PC-3 (cell line): Measurements from ENCODE around the gene LRR1. TPM values are rescaled to one million over a fixed set of nuclear protein-coding genes. Genes with fewer than 3 reads are reported as not detected.

Source experiments
- ATAC-seq: fragments of 200-7000 bp; cut with Tn5 transposase; 2 replicates; pipeline ENCODE4 v1.9.1; 2020; ENCODE audit warnings: mild to moderate bottlenecking, moderate library complexity
- BruUV-seq: library from RNA; stranded (reverse); fragments of 400-500 nt; replicated peaks from 2 replicates; lab custom pipeline; 2021; lab: Mats Ljungman, UMichigan
- CTCF ChIA-PET: fragments of 300-600 bp; sonication (Branson Sonifier 250); formaldehyde crosslinking; loops from one replicate; lab custom pipeline; 2022; ENCODE audit warnings: antibody characterized with exemption; lab: Charles Lee
- POLR2A ChIA-PET: fragments of 300-600 bp; sonication (Branson Sonifier 250); formaldehyde crosslinking; loops from one replicate; lab custom pipeline; 2022; ENCODE audit warnings: antibody characterized with exemption; ENCODE audit not compliant: unreplicated experiment; lab: Charles Lee
- DNase-seq: peaks from one replicate; pipeline ENCODE4 v3.0.0-alpha.2; 2015
- H2AFZ ChIP-seq: fragments of 300-600 bp; sonication (generic); 2 replicates; pipeline ENCODE4 v1.6.0; 2016; ENCODE audit warnings: antibody characterized with exemption, low read length
- H3F3A ChIP-seq: fragments of 300-600 bp; sonication (generic); one replicate; pipeline ENCODE4 v1.6.0; 2017; ENCODE audit warnings: antibody characterized with exemption, low read length, control low read depth, mild to moderate bottlenecking; ENCODE audit not compliant: unreplicated experiment
- H3K27ac ChIP-seq: fragments of 300-600 bp; sonication (generic); 2 replicates; pipeline ENCODE4 v1.5.1; 2016; ENCODE audit warnings: mild to moderate bottlenecking, low read length
- H3K27me3 ChIP-seq: fragments of 300-600 bp; sonication (generic); 2 replicates; pipeline ENCODE4 v1.6.1; 2016; ENCODE audit warnings: low read length, mixed read lengths
- H3K36me3 ChIP-seq: fragments of 300-600 bp; sonication (generic); 2 replicates; pipeline ENCODE4 v1.6.1; 2016; ENCODE audit warnings: low read depth, mixed run types, low read length, mixed read lengths
- H3K4me1 ChIP-seq: fragments of 300-600 bp; sonication (generic); 2 replicates; pipeline ENCODE4 v1.5.1; 2016; ENCODE audit warnings: low read length; ENCODE audit not compliant: insufficient read depth
- H3K4me2 ChIP-seq: fragments of 300-600 bp; sonication (generic); 2 replicates; pipeline ENCODE4 v1.6.0; 2016; ENCODE audit warnings: low read length
- H3K4me3 ChIP-seq: fragments of 300-600 bp; sonication (generic); 2 replicates; pipeline ENCODE4 v1.5.1; 2016; ENCODE audit warnings: mild to moderate bottlenecking, low read length, mixed read lengths
- H3K79me2 ChIP-seq: fragments of 300-600 bp; sonication (generic); 2 replicates; pipeline ENCODE4 v1.6.1; 2017; ENCODE audit warnings: low read length, mixed read lengths
- H3K9ac ChIP-seq: fragments of 300-600 bp; sonication (generic); 2 replicates; pipeline ENCODE4 v1.6.0; 2016; ENCODE audit warnings: mild to moderate bottlenecking, low read length
- H3K9me2 ChIP-seq: fragments of 300-600 bp; sonication (generic); replicated peaks from 2 replicates; pipeline ENCODE4 v1.6.1; 2016; ENCODE audit warnings: mixed run types, low read length, mixed read lengths
- H3K9me3 ChIP-seq: fragments of 300-600 bp; sonication (generic); 2 replicates; pipeline ENCODE4 v1.6.1; 2016; ENCODE audit warnings: low read length, mixed read lengths
- H4K20me1 ChIP-seq: fragments of 300-600 bp; sonication (generic); 2 replicates; pipeline ENCODE4 v1.6.1; 2016; ENCODE audit warnings: low read length, mixed read lengths
- EZH2 ChIP-seq: fragments of 300-600 bp; sonication (generic); IDR thresholded peaks from one replicate; pipeline ENCODE4 v1.6.1; 2017; ENCODE audit warnings: antibody characterized with exemption, mild to moderate bottlenecking, low read length; ENCODE audit not compliant: unreplicated experiment
- EZH2phosphoT487 ChIP-seq: fragments of 300-600 bp; sonication (generic); IDR thresholded peaks from 2 replicates; pipeline ENCODE4 v1.6.1; 2018; ENCODE audit warnings: mild to moderate bottlenecking, antibody characterized with exemption, low read length, borderline replicate concordance
- intact Hi-C: fragments of 100-400 bp; cut with micrococcal nuclease; formaldehyde crosslinking; loops from 2 replicates; pipeline ENCODE4 v1.9.0; 2023
- total RNA-seq: library from RNA; depleted of rRNA; stranded (reverse); fragments of >200 nt; gene quantifications from 2 replicates; pipeline ENCODE4 v1.2.3, GENCODE V29; 2014
- TF ChIP-seq, protein P1 (sequence below): fragments of 300-600 bp; sonication (generic); conservative IDR thresholded peaks from 2 replicates; pipeline ENCODE4 v1.5.1; 2017; ENCODE audit warnings: antibody characterized with exemption, low read depth, mild to moderate bottlenecking, low read length

The LRR1 gene
- total RNA-seq, 1 experiment from 2014 or later: 46.9 TPM

- Histone ChIP-seq H4K20me1 (peaks cover 23% of the 10 kb centered on the region), H2AFZ (no peak overlapping the region), H3K36me3 (peaks cover 8% of the 10 kb centered on the region; the same call in 1 of the 2 replicates), H3K4me1 (peaks cover 27% of the 10 kb centered on the region), H3K9me2 (no peaks in the 10 kb centered on the region), H3K79me2 (peaks cover 88% of the 10 kb centered on the region), H3K9me3 (no peaks in the 10 kb centered on the region), H3K27me3 (no peaks in the 10 kb centered on the region), H3K9ac (peak overlapping the region; percentile 92; the same call in 1 of the 2 replicates), H3K4me3 (peak overlapping the region; percentile 92), H3K4me2 (peak overlapping the region; percentile 96), H3F3A (peaks cover 5% of the 10 kb centered on the region), H3K27ac (peak overlapping the region; percentile 41)
- ATAC-seq (peak; percentile 9), DNase-seq (peak; percentile 80)
- no peak for TF ChIP-seq EZH2
- TF ChIP-seq EZH2phosphoT487: no peak
- TF ChIP-seq, protein P1, sequence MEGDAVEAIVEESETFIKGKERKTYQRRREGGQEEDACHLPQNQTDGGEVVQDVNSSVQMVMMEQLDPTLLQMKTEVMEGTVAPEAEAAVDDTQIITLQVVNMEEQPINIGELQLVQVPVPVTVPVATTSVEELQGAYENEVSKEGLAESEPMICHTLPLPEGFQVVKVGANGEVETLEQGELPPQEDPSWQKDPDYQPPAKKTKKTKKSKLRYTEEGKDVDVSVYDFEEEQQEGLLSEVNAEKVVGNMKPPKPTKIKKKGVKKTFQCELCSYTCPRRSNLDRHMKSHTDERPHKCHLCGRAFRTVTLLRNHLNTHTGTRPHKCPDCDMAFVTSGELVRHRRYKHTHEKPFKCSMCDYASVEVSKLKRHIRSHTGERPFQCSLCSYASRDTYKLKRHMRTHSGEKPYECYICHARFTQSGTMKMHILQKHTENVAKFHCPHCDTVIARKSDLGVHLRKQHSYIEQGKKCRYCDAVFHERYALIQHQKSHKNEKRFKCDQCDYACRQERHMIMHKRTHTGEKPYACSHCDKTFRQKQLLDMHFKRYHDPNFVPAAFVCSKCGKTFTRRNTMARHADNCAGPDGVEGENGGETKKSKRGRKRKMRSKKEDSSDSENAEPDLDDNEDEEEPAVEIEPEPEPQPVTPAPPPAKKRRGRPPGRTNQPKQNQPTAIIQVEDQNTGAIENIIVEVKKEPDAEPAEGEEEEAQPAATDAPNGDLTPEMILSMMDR: no peak
- CTCF ChIA-PET: interaction anchor here (0.5 to 1.2 kb wide), 7 partner anchors 10 to 228 kb away, joined by 3 to 7 read pairs (median 3); partner anchors contain the start of genes LRR1 and NEMF
- intact Hi-C loops: loop anchor here (2.0 to 5.0 kb wide), 2 partner anchors 68 to 161 kb away; partner anchors contain the start of gene KLHDC1
- POLR2A ChIA-PET: interaction anchor here (0.5 to 1.5 kb wide), 7 partner anchors 8 to 379 kb away, joined by 3 to 18 read pairs (median 3); partner anchors contain the start of genes KLHDC2 and RPS29
- no TSS peak for BruUV-seq
Measured at GRCh38 chr14:49623941-49624839, 25.4 kb downstream of the LRR1 start.

DNA sequence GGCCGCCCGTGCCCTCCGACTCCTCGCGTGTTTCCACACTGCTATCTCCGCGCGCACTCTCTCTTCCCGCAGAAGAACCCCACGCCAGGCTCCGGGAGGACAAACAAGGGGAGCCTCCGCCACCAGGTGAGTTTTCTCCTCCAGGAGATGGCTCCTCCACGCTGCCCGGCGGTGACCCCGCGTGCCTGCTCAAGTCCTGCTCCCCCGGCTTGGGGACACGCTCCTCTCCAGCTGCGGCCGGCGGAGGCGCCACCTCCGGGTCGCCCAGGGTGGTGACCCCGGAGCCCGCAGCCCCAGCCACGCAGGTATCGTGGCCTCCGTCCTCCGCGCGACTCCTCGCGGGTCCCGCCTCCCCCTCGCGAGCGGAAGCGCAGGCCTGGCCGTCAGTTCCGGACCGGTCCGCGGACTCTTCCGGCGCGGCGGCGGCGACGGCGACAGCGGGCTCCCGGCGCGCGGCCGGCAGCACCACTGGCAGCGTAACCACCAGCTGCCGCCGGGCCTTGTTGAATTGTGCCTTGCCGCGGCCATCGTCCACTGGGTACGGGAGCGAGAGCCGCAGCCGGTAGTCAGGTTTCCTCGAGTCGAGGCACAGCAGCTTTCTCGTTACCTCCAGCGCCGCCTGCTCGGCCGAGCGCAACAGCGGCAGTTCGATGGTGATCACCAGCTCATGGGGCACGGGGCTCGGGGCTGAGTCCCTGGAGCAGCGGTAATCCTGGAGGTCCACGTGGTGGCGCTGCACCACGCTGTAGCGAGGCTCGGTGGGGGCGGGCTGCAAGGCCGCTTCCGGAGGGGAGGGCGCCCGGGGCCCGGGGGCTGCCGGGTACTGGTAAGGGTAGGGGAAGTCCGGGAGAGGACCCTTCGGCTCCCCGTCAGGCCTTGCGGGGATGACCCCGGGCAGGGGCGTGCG is 35.2 kb downstream of the LRR1 start:
- Histone ChIP-seq H3K4me3 (peak overlapping the region; percentile 71), H4K20me1 (peaks cover 14% of the 10 kb centered on the region), H3K9ac (peak overlapping the region; percentile 99), H3K79me2 (peaks cover 95% of the 10 kb centered on the region), H3F3A (no peaks in the 10 kb centered on the region), H3K4me2 (peak overlapping the region; percentile 81), H3K9me2 (no peaks in the 10 kb centered on the region), H3K9me3 (no peaks in the 10 kb centered on the region), H3K27me3 (no peaks in the 10 kb centered on the region), H2AFZ (peak overlapping the region; percentile 91), H3K36me3 (peaks cover 14% of the 10 kb centered on the region), H3K4me1 (peaks cover 28% of the 10 kb centered on the region), H3K27ac (peak overlapping the region; percentile 88)
- peak; percentile 97 for DNase-seq
- intact Hi-C loops: loop anchor here (1.0 to 2.0 kb wide), 5 partner anchors 47 to 218 kb away; partner anchors contain the start of genes KLHDC1, NEMF and RPS29
- no TSS peak for BruUV-seq
- ChIA-PET POLR2A (interaction anchor here (0.5 to 1.6 kb wide), 10 partner anchors 10 to 1371 kb away, joined by 3 to 25 read pairs (median 6); partner anchors contain the start of genes KLHDC2, MGAT2, RPL36AL and RPS29), CTCF (interaction anchor here (0.5 to 1.5 kb wide), 19 partner anchors 8 to 356 kb away, joined by 3 to 21 read pairs (median 5); partner anchors contain the start of genes KLHDC2, MGAT2, NEMF and RPL36AL)
- TF ChIP-seq, protein P1: peak; percentile 94
- TF ChIP-seq EZH2 (no peak), EZH2phosphoT487 (no peak)
- ATAC-seq: peak; percentile 78
